HEK293T (cell line): Measurements from ENCODE around the gene TNFRSF25.
"Not testable (repeated sequence)": the region's sequence is repeated elsewhere in the genome, so short reads cannot be mapped to it uniquely, and the experiment has no call there.

ENCODE experiments used
- CTCF ChIA-PET: fragments of 350-600 bp; formaldehyde crosslinking; extraction: SDS; loops from one replicate; lab custom pipeline; 2021; ENCODE audit warnings: antibody characterized with exemption, inconsistent platforms; lab: Yijun Ruan, JAX
- POLR2A ChIA-PET: fragments of 350-600 bp; formaldehyde crosslinking; extraction: SDS; loops from one replicate; lab custom pipeline; 2020; ENCODE audit warnings: antibody characterized with exemption, inconsistent platforms; lab: Yijun Ruan, JAX
- DNase-seq: peaks from one replicate; pipeline ENCODE4 v3.0.0; 2012; ENCODE audit warnings: mixed read lengths; ENCODE audit errors: extremely low spot score
- ARNT ChIP-seq: fragments of 450-650 bp; IDR thresholded peaks from 2 replicates; pipeline ENCODE4 v1.6.1; 2017; ENCODE audit warnings: mild to moderate bottlenecking
- BHLHE40 ChIP-seq: fragments of 450-650 bp; IDR thresholded peaks from 2 replicates; pipeline ENCODE4 v1.6.1; 2016; ENCODE audit warnings: mild to moderate bottlenecking, moderate library complexity, borderline replicate concordance
- CTBP1 ChIP-seq: fragments of 450-650 bp; IDR thresholded peaks from 2 replicates; pipeline ENCODE4 v1.6.1; 2016; ENCODE audit warnings: borderline replicate concordance
- ELF4 ChIP-seq: fragments of 450-650 bp; IDR thresholded peaks from 2 replicates; pipeline ENCODE4 v1.6.1; 2017; ENCODE audit warnings: antibody characterized with exemption
- FOXA1 ChIP-seq: fragments of 450-650 bp; IDR thresholded peaks from 2 replicates; pipeline ENCODE4 v1.6.1; 2016; ENCODE audit warnings: mild to moderate bottlenecking
- FOXK2 ChIP-seq: fragments of 450-650 bp; IDR thresholded peaks from 2 replicates; pipeline ENCODE4 v1.6.1; 2016; ENCODE audit warnings: mild to moderate bottlenecking
- FOXM1 ChIP-seq: fragments of 450-650 bp; IDR thresholded peaks from 2 replicates; pipeline ENCODE4 v1.6.1; 2017; ENCODE audit warnings: mild to moderate bottlenecking, borderline replicate concordance
- HDGF ChIP-seq: fragments of 450-650 bp; IDR thresholded peaks from 2 replicates; pipeline ENCODE4 v1.6.1; 2017; ENCODE audit warnings: antibody characterized with exemption, borderline replicate concordance
- L3MBTL2 ChIP-seq: fragments of 450-650 bp; conservative IDR thresholded peaks from 2 replicates; pipeline ENCODE4 v1.6.1; 2016; ENCODE audit warnings: mild to moderate bottlenecking
- LEF1 ChIP-seq: fragments of 450-650 bp; IDR thresholded peaks from 2 replicates; pipeline ENCODE4 v1.6.1; 2017; ENCODE audit warnings: mild to moderate bottlenecking, borderline replicate concordance
- NFRKB ChIP-seq: fragments of 450-650 bp; IDR thresholded peaks from 2 replicates; pipeline ENCODE4 v1.6.1; 2016; ENCODE audit warnings: mild to moderate bottlenecking, moderate library complexity
- PKNOX1 ChIP-seq: fragments of 450-650 bp; IDR thresholded peaks from 2 replicates; pipeline ENCODE4 v1.6.1; 2016
- SP1 ChIP-seq: fragments of 450-650 bp; IDR thresholded peaks from 2 replicates; pipeline ENCODE4 v1.6.1; 2017
- SUZ12 ChIP-seq: fragments of 450-650 bp; IDR thresholded peaks from 2 replicates; pipeline ENCODE4 v1.6.1; 2016; ENCODE audit warnings: mild to moderate bottlenecking
- TARDBP ChIP-seq: fragments of 450-650 bp; IDR thresholded peaks from 2 replicates; pipeline ENCODE4 v1.6.1; 2016
- ZNF384 ChIP-seq: fragments of 450-650 bp; IDR thresholded peaks from 2 replicates; pipeline ENCODE4 v1.6.1; 2016

The TNFRSF25 gene

GRCh38 chr1:6459850-6460265 is 6.1 kb downstream of the TNFRSF25 start:
- no peak for DNase-seq
- POLR2A ChIA-PET, result no interaction called here
- CTCF ChIA-PET, result no interaction called here
- TF ChIP-seq BHLHE40, result no peak
- no peak for TF ChIP-seq SP1

- ChIA-PET POLR2A (no interaction called here), CTCF (interaction anchor here (0.9 to 1.0 kb wide), 2 partner anchors 19 to 32 kb away, joined by 3 read pairs; no protein-coding TSS in a partner anchor)
- no peak for DNase-seq
- TF ChIP-seq ARNT (no peak), LEF1 (no peak), FOXA1 (no peak), PKNOX1 (no peak), SP1 (no peak), BHLHE40 (no peak), TARDBP (no peak), SUZ12 (no peak), ZNF384 (no peak)
These were observed 9.0 kb downstream of the TNFRSF25 start for GRCh38 chr1:6456800-6457466.

GRCh38 chr1:6455752-6456520 is 10.0 kb downstream of the TNFRSF25 start:
- DNase-seq, POLR2A ChIA-PET: not testable (repeated sequence)
- CTCF ChIA-PET, result interaction anchor here (0.9 to 1.0 kb wide), 2 partner anchors 18 to 33 kb away, joined by 3 read pairs; no protein-coding TSS in a partner anchor

- CTCF ChIA-PET, result no interaction called here
- POLR2A ChIA-PET, result no interaction called here
- DNase-seq, result no peak
- TF ChIP-seq LEF1 (no peak), L3MBTL2 (no peak), CTBP1 (no peak), ELF4 (no peak), NFRKB (no peak), SP1 (no peak), FOXA1 (no peak), HDGF (no peak), FOXK2 (no peak), PKNOX1 (no peak), ZNF384 (no peak), BHLHE40 (no peak), FOXM1 (no peak), SUZ12 (no peak), TARDBP (no peak), ARNT (no peak)
These were observed 10.9 kb downstream of the TNFRSF25 start for GRCh38 chr1:6454856-6455751.

- POLR2A ChIA-PET, CTCF ChIA-PET, DNase-seq: not testable (repeated sequence)
These were observed 11.8 kb downstream of the TNFRSF25 start for GRCh38 chr1:6453895-6454855.

- POLR2A ChIA-PET, result no interaction called here
These were observed 15.0 kb downstream of the TNFRSF25 start for GRCh38 chr1:6450943-6451373.

GRCh38 chr1:6450486-6450885 is 15.5 kb downstream of the TNFRSF25 start:
- POLR2A ChIA-PET, DNase-seq: not testable (repeated sequence)
- CTCF ChIA-PET, result interaction anchor here (1.0 to 1.6 kb wide), 2 partner anchors 10 to 27 kb away, joined by 3 to 5 read pairs; no protein-coding TSS in a partner anchor

More at GRCh38 chr1:6450943-6451373, 15.0 kb downstream of the TNFRSF25 start:
- no peak for DNase-seq
- CTCF ChIA-PET, result interaction anchor here (1.0 kb wide), 1 partner anchor 11 kb away, joined by 3 read pairs; no protein-coding TSS in a partner anchor
- TF ChIP-seq ZNF384 (no peak), LEF1 (no peak), BHLHE40 (no peak), FOXA1 (no peak), PKNOX1 (no peak), ELF4 (no peak), L3MBTL2 (no peak), SP1 (no peak), CTBP1 (no peak), FOXM1 (no peak), NFRKB (no peak)
